ENCODE data around the gene CEACAM7. TPM values are rescaled to one million over a fixed set of nuclear protein-coding genes. Genes with fewer than 3 reads are reported as not detected.

CEACAM7 gene
- total RNA-seq, 1 experiment from 2014 or later = 0.43 TPM

- CTCF ChIA-PET = interaction anchor here (0.6 kb wide), 2 partner anchors 54 to 198 kb away, joined by 3 to 8 read pairs; no protein-coding TSS in a partner anchor
- no peaks in the 10 kb centered on the region for H3K36me3 ChIP-seq (ENCODE audit: insufficient read depth, low read length, poor library complexity, severe bottlenecking)
- no peak overlapping the region for H3K27ac ChIP-seq (ENCODE audit: low read depth, low read length, poor library complexity, severe bottlenecking)
- no TSS peak for BruUV-seq (replicated peaks)
- peaks cover 33% of the 10 kb centered on the region for H3K4me1 ChIP-seq (ENCODE audit: insufficient read depth, low read length, poor library complexity, severe bottlenecking)
- intact Hi-C loops (cut with micrococcal nuclease; ENCODE audit: unreplicated experiment) = no loop called here
- TF ChIP-seq EZH2 (IDR thresholded peaks at IDR 0.05; ENCODE audit: borderline replicate concordance, low read depth, low read length, poor library complexity, severe bottlenecking) = no peak
- TF ChIP-seq, protein P1, sequence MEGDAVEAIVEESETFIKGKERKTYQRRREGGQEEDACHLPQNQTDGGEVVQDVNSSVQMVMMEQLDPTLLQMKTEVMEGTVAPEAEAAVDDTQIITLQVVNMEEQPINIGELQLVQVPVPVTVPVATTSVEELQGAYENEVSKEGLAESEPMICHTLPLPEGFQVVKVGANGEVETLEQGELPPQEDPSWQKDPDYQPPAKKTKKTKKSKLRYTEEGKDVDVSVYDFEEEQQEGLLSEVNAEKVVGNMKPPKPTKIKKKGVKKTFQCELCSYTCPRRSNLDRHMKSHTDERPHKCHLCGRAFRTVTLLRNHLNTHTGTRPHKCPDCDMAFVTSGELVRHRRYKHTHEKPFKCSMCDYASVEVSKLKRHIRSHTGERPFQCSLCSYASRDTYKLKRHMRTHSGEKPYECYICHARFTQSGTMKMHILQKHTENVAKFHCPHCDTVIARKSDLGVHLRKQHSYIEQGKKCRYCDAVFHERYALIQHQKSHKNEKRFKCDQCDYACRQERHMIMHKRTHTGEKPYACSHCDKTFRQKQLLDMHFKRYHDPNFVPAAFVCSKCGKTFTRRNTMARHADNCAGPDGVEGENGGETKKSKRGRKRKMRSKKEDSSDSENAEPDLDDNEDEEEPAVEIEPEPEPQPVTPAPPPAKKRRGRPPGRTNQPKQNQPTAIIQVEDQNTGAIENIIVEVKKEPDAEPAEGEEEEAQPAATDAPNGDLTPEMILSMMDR (conservative IDR thresholded peaks at IDR 0.05; ENCODE audit: low read depth, low read length) = no peak
- POLR2A ChIA-PET (ENCODE audit: low non-redundant PET) = no interaction called here
- H3K9me3 ChIP-seq (ENCODE audit: low read depth, low read length, poor library complexity, severe bottlenecking) = no peaks in the 10 kb centered on the region
- H3K4me3 ChIP-seq (ENCODE audit: low read depth, low read length, poor library complexity, severe bottlenecking) = no peak overlapping the region
- DNase-seq (ENCODE audit: low spot score) = peak; percentile 51
- no peaks in the 10 kb centered on the region for H3K27me3 ChIP-seq (replicated peaks; ENCODE audit: insufficient read depth, low read depth, low read length, poor library complexity)
Measured at GRCh38 chr19:41698746-41699230, 10.7 kb upstream of the CEACAM7 start.

- Histone ChIP-seq H3K4me3 (ENCODE audit: low read depth, low read length, poor library complexity, severe bottlenecking) (no peak overlapping the region), H3K9me3 (ENCODE audit: low read depth, low read length, poor library complexity, severe bottlenecking) (no peaks in the 10 kb centered on the region), H3K27ac (ENCODE audit: low read depth, low read length, poor library complexity, severe bottlenecking) (no peak overlapping the region), H3K4me1 (ENCODE audit: insufficient read depth, low read length, poor library complexity, severe bottlenecking) (peaks cover 24% of the 10 kb centered on the region), H3K36me3 (ENCODE audit: insufficient read depth, low read length, poor library complexity, severe bottlenecking) (no peaks in the 10 kb centered on the region), H3K27me3 (replicated peaks; ENCODE audit: insufficient read depth, low read depth, low read length, poor library complexity) (no peaks in the 10 kb centered on the region)
- ChIA-PET CTCF (no interaction called here), POLR2A (ENCODE audit: low non-redundant PET) (no interaction called here)
- TF ChIP-seq, protein P1 (conservative IDR thresholded peaks at IDR 0.05; ENCODE audit: low read depth, low read length) = no peak
- no peak for TF ChIP-seq EZH2 (IDR thresholded peaks at IDR 0.05; ENCODE audit: borderline replicate concordance, low read depth, low read length, poor library complexity, severe bottlenecking)
- no TSS peak for BruUV-seq (replicated peaks)
- no peak for DNase-seq (ENCODE audit: low spot score)
- intact Hi-C loops (cut with micrococcal nuclease; ENCODE audit: unreplicated experiment) = no loop called here
Measured at GRCh38 chr19:41697198-41697855, 9.3 kb upstream of the CEACAM7 start.

DNA sequence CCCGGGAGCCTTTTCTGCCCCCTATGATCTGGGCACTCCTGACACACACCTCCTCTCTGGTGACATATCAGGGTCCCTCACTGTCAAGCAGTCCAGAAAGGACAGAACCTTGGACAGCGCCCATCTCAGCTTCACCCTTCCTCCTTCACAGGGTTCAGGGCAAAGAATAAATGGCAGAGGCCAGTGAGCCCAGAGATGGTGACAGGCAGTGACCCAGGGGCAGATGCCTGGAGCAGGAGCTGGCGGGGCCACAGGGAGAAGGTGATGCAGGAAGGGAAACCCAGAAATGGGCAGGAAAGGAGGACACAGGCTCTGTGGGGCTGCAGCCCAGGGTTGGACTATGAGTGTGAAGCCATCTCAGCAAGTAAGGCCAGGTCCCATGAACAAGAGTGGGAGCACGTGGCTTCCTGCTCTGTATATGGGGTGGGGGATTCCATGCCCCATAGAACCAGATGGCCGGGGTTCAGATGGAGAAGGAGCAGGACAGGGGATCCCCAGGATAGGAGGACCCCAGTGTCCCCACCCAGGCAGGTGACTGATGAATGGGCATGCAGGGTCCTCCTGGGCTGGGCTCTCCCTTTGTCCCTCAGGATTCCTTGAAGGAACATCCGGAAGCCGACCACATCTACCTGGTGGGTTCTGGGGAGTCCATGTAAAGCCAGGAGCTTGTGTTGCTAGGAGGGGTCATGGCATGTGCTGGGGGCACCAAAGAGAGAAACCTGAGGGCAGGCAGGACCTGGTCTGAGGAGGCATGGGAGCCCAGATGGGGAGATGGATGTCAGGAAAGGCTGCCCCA, 8.5 kb upstream of the CEACAM7 start:
- Histone ChIP-seq H3K27ac (ENCODE audit: low read depth, low read length, poor library complexity, severe bottlenecking) (no peak overlapping the region), H3K9me3 (ENCODE audit: low read depth, low read length, poor library complexity, severe bottlenecking) (no peaks in the 10 kb centered on the region), H3K27me3 (replicated peaks; ENCODE audit: insufficient read depth, low read depth, low read length, poor library complexity) (no peaks in the 10 kb centered on the region), H3K4me3 (ENCODE audit: low read depth, low read length, poor library complexity, severe bottlenecking) (no peak overlapping the region), H3K36me3 (ENCODE audit: insufficient read depth, low read length, poor library complexity, severe bottlenecking) (no peaks in the 10 kb centered on the region), H3K4me1 (ENCODE audit: insufficient read depth, low read length, poor library complexity, severe bottlenecking) (peaks cover 17% of the 10 kb centered on the region)
- intact Hi-C loops (cut with micrococcal nuclease; ENCODE audit: unreplicated experiment) = no loop called here
- peak; percentile 24 for DNase-seq (ENCODE audit: low spot score)
- ChIA-PET CTCF (no interaction called here), POLR2A (ENCODE audit: low non-redundant PET) (no interaction called here)
- no TSS peak for BruUV-seq (replicated peaks)
- TF ChIP-seq, protein P1 (conservative IDR thresholded peaks at IDR 0.05; ENCODE audit: low read depth, low read length) = no peak
- TF ChIP-seq EZH2 (IDR thresholded peaks at IDR 0.05; ENCODE audit: borderline replicate concordance, low read depth, low read length, poor library complexity, severe bottlenecking) = no peak
